ENCODE results near the gene STK10.

- TF ChIP-seq, protein P1, sequence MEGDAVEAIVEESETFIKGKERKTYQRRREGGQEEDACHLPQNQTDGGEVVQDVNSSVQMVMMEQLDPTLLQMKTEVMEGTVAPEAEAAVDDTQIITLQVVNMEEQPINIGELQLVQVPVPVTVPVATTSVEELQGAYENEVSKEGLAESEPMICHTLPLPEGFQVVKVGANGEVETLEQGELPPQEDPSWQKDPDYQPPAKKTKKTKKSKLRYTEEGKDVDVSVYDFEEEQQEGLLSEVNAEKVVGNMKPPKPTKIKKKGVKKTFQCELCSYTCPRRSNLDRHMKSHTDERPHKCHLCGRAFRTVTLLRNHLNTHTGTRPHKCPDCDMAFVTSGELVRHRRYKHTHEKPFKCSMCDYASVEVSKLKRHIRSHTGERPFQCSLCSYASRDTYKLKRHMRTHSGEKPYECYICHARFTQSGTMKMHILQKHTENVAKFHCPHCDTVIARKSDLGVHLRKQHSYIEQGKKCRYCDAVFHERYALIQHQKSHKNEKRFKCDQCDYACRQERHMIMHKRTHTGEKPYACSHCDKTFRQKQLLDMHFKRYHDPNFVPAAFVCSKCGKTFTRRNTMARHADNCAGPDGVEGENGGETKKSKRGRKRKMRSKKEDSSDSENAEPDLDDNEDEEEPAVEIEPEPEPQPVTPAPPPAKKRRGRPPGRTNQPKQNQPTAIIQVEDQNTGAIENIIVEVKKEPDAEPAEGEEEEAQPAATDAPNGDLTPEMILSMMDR (conservative IDR thresholded peaks at IDR 0.05; ENCODE audit: low read depth, low read length): no peak
- TF ChIP-seq EZH2 (IDR thresholded peaks at IDR 0.05; ENCODE audit: low read length, unreplicated experiment) (no peak), EZH2phosphoT487 (IDR thresholded peaks at IDR 0.05; ENCODE audit: borderline replicate concordance, low read length) (no peak)
Observed at GRCh38 chr5:172007175-172008110, 180.6 kb downstream of the STK10 start.

Measured in PC-3 (cell line).